ENCODE data around the gene ZNF407.

The ZNF407 gene

DNA sequence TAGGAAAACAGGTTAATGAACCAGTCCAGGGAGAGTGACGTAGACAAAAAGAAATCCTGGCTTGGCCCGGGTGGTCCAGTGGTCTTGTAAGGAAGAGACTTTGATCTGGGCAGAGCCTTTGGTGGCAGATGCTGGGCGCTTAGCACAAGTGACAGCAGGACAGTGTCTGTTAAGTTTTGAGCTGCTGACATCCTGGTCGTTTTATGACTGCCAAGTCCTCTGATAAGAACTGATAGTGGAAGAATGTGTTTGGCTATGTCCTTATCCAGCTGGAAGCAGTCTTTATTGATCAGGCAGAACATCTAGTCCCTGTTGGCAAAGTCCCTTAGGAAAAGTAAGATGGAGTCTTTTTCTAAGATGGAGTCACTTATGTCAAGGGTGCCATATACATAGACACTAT is 27.4 kb upstream of the ZNF407 start:
- Mint-ChIP-seq H3K27ac (no peak overlapping the region), H3K9me3 (no peaks in the 10 kb centered on the region), H3K27me3 (peaks cover 26% of the 10 kb centered on the region), H3K4me1 (ENCODE audit: low read depth) (peaks cover 27% of the 10 kb centered on the region), H3K36me3 (ENCODE audit: low read depth) (no peaks in the 10 kb centered on the region), H3K4me3 (no peak overlapping the region)
- intact Hi-C loops (cut with micrococcal nuclease), result no loop called here

DNA sequence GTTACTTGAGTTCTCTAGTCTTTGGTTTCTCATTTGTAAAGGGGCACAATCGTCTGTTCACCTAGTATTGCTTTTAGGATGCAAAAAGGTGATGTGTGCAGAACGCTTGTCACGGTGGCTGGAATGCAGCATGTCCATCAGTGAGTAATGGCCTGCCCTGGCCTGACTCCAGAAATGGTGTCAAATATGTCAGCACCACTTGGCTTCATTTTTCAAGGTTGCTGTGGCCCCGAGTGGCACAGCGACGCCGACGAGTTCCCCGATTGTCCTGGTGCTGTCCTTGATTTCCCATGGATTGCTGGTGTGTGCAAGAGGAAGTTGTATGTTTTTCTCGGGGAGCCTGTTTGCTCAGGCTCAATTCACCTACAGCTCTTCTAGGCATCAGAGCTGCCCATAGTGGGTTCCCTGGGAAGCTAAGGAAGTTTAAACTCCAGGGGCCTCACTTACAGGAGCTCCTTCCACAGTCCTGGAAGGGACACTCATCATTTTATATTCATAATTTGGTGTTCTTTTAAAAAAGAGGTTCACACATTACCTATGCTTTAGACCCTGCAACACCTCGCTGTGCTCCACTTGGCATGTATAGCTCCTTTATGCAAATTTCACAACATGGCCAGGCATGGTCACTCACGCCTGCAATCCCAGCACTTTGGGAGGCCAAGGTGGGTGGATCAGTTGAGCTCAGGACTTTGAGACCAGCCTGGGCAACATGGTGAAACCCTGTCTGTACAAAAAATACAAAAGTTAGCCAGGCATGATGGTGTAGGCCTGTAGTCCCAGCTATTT is 25.6 kb upstream of the ZNF407 start:
- Mint-ChIP-seq H3K27me3 (peaks cover 26% of the 10 kb centered on the region), H3K9me3 (no peaks in the 10 kb centered on the region), H3K4me1 (ENCODE audit: low read depth) (peaks cover 35% of the 10 kb centered on the region), H3K4me3 (no peak overlapping the region), H3K27ac (no peak overlapping the region), H3K36me3 (ENCODE audit: low read depth) (no peaks in the 10 kb centered on the region)
- intact Hi-C loops (cut with micrococcal nuclease), result no loop called here

GRCh38 chr18:74573053-74573452 is 24.6 kb upstream of the ZNF407 start:
- Mint-ChIP-seq H3K27me3 (peaks cover 27% of the 10 kb centered on the region), H3K27ac (no peak overlapping the region), H3K4me3 (no peak overlapping the region), H3K36me3 (ENCODE audit: low read depth) (no peaks in the 10 kb centered on the region), H3K9me3 (no peaks in the 10 kb centered on the region), H3K4me1 (ENCODE audit: low read depth) (peaks cover 28% of the 10 kb centered on the region)
- intact Hi-C loops (cut with micrococcal nuclease), result no loop called here

GRCh38 chr18:74574916-74575315 is 22.8 kb upstream of the ZNF407 start:
- Mint-ChIP-seq H3K36me3 (ENCODE audit: low read depth) (no peaks in the 10 kb centered on the region), H3K9me3 (no peaks in the 10 kb centered on the region), H3K4me1 (ENCODE audit: low read depth) (peaks cover 18% of the 10 kb centered on the region), H3K4me3 (no peak overlapping the region), H3K27me3 (peaks cover 20% of the 10 kb centered on the region), H3K27ac (peak overlapping the region; percentile 51)
- intact Hi-C loops (cut with micrococcal nuclease), result no loop called here

DNA sequence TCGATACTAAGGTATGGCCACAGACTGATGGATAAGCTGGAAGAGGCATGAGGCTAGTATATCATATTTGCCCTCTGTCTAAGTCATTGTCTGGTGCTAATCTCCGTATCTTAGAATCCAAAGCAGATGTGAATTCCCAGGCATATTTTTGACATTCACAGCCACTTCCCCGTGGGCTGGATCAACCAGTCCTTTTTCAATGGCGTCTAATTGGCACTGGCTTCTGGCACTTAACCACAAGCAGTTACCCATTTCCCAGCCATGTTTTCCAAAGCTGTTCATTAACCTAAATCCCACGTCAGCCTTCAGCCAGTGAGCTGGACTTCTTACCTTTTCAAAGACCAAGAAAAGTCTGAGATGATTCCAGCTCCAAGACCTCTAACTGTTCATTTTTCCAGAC is 20.7 kb upstream of the ZNF407 start:
- Mint-ChIP-seq H3K27me3 (peaks cover 14% of the 10 kb centered on the region), H3K36me3 (ENCODE audit: low read depth) (no peaks in the 10 kb centered on the region), H3K4me3 (no peak overlapping the region), H3K27ac (no peak overlapping the region), H3K4me1 (ENCODE audit: low read depth) (peaks cover 27% of the 10 kb centered on the region), H3K9me3 (no peaks in the 10 kb centered on the region)
- intact Hi-C loops (cut with micrococcal nuclease), result no loop called here

GRCh38 chr18:74579496-74580065 is 18.1 kb upstream of the ZNF407 start:
- intact Hi-C loops (cut with micrococcal nuclease), result no loop called here
- Mint-ChIP-seq H3K36me3 (ENCODE audit: low read depth) (no peaks in the 10 kb centered on the region), H3K4me1 (ENCODE audit: low read depth) (peaks cover 27% of the 10 kb centered on the region), H3K4me3 (no peak overlapping the region), H3K27ac (no peak overlapping the region), H3K9me3 (no peaks in the 10 kb centered on the region), H3K27me3 (peaks cover 12% of the 10 kb centered on the region)

GRCh38 chr18:74582642-74583041 is 15.0 kb upstream of the ZNF407 start:
- H3K9me3 Mint-ChIP-seq, result no peaks in the 10 kb centered on the region
- H3K4me1 Mint-ChIP-seq (ENCODE audit: low read depth), result peaks cover 21% of the 10 kb centered on the region
- intact Hi-C loops (cut with micrococcal nuclease), result no loop called here
- H3K27ac Mint-ChIP-seq, result no peak overlapping the region
- peaks cover 17% of the 10 kb centered on the region for H3K27me3 Mint-ChIP-seq
- no peaks in the 10 kb centered on the region for H3K36me3 Mint-ChIP-seq (ENCODE audit: low read depth)
- no peak overlapping the region for H3K4me3 Mint-ChIP-seq

DNA sequence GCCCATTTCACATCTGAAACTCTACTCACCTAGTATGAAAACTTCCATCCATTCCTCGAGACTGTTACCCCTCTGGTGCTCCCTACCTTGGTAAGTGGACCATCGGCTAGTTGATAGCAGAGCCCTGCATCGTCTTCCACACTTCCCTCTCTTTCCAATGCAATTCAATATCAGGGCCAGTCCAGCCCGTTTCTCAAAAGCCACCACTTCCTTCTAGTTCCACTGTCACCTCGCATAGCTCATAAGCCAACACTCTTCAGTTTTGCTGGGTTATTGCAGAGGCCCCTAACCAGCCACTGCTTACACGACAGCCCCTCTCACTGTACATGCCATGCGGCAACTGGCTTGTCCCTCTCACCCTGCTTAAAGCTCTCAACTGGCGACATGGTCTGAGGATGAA is 10.2 kb upstream of the ZNF407 start:
- H3K4me1 Mint-ChIP-seq (ENCODE audit: low read depth), result peaks cover 48% of the 10 kb centered on the region
- H3K4me3 Mint-ChIP-seq, result no peak overlapping the region
- H3K9me3 Mint-ChIP-seq, result no peaks in the 10 kb centered on the region
- peaks cover 9% of the 10 kb centered on the region for H3K27me3 Mint-ChIP-seq
- H3K36me3 Mint-ChIP-seq (ENCODE audit: low read depth), result no peaks in the 10 kb centered on the region
- intact Hi-C loops (cut with micrococcal nuclease), result no loop called here
- peak overlapping the region; percentile 23 for H3K27ac Mint-ChIP-seq

- Mint-ChIP-seq H3K36me3 (ENCODE audit: low read depth) (peaks cover 13% of the 10 kb centered on the region), H3K4me1 (ENCODE audit: low read depth) (peaks cover 44% of the 10 kb centered on the region), H3K27me3 (peaks cover 9% of the 10 kb centered on the region), H3K27ac (peak overlapping the region; percentile 56), H3K9me3 (no peaks in the 10 kb centered on the region), H3K4me3 (no peak overlapping the region)
- intact Hi-C loops (cut with micrococcal nuclease), result no loop called here
Measured at GRCh38 chr18:74589021-74589420, 8.6 kb upstream of the ZNF407 start.

DNA sequence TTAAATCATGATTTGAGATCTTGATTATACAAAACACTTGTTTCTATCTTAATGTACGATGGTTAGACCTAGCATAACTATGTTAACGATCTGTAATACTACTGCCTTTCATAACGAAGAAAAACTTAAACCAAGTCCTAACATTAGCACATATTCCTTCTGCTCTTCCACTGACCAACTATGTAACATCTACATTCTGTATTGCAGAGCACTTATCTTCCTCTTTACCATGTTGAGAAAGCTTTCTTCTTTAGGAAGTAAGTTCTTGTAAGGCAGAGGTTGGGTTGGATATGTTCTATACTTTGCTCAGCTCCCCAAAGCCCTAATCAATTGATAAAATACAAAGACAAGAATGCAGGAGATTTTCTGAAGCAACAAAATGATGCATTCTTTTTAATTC is 7.9 kb upstream of the ZNF407 start:
- Mint-ChIP-seq H3K9me3 (no peaks in the 10 kb centered on the region), H3K27ac (peak overlapping the region; percentile 56), H3K27me3 (peaks cover 9% of the 10 kb centered on the region), H3K4me3 (no peak overlapping the region), H3K36me3 (ENCODE audit: low read depth) (peaks cover 21% of the 10 kb centered on the region), H3K4me1 (ENCODE audit: low read depth) (peaks cover 48% of the 10 kb centered on the region)
- intact Hi-C loops (cut with micrococcal nuclease), result loop anchor here (10.0 kb wide), 1 partner anchor 405 kb away; no protein-coding TSS in a partner anchor

DNA sequence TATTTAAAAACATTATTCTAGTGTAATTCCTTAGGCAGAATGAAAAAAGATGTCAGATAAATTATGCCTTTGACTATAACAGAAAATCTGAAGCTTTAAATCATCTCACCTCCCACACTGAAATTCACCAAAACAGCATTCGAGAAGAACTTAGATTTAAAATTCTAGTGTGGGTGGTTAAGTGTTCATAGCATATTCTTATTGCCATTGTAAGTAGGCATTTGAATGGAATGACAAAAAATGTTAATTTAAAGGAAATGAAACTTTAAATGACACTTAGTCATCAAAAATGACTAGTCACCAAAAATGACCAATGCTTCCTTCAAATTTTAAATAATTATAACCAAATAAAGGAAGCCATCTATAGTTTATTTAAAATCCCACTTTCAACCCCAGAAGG is 7.0 kb upstream of the ZNF407 start:
- Mint-ChIP-seq H3K9me3 (no peaks in the 10 kb centered on the region), H3K4me1 (ENCODE audit: low read depth) (peaks cover 57% of the 10 kb centered on the region), H3K27me3 (peaks cover 6% of the 10 kb centered on the region), H3K4me3 (no peak overlapping the region), H3K36me3 (ENCODE audit: low read depth) (peaks cover 23% of the 10 kb centered on the region), H3K27ac (peak overlapping the region; percentile 75)
- intact Hi-C loops (cut with micrococcal nuclease), result loop anchor here (10.0 kb wide), 1 partner anchor 404 kb away; no protein-coding TSS in a partner anchor

DNA sequence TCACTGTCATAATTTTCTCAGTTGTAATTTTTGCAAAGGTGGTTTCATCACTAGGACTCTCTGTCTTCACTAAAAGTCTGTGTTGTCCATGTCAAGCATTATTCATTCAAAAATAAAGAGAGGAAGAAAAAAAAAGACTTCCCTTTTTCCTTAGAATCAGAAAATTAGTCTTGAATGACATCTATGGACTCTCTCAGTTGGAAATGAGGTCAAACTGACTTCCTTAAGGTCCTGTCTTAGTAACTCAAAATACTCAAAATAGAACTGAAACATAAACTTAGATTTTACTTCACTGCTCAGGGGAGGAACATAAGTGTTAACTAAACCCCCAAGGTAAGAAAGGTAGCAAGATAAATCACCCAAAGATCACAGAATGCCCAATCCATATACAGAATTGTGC is 2.2 kb upstream of the ZNF407 start:
- peaks cover 45% of the 10 kb centered on the region for H3K4me1 Mint-ChIP-seq (ENCODE audit: low read depth)
- no peaks in the 10 kb centered on the region for H3K9me3 Mint-ChIP-seq
- peaks cover 42% of the 10 kb centered on the region for H3K36me3 Mint-ChIP-seq (ENCODE audit: low read depth)
- intact Hi-C loops (cut with micrococcal nuclease), result loop anchor here (2.0 to 10.0 kb wide), 2 partner anchors 27 to 399 kb away; no protein-coding TSS in a partner anchor
- peak overlapping the region; percentile 69 for H3K27ac Mint-ChIP-seq
- peak overlapping the region; percentile 13 for H3K4me3 Mint-ChIP-seq
- H3K27me3 Mint-ChIP-seq, result no peaks in the 10 kb centered on the region

DNA sequence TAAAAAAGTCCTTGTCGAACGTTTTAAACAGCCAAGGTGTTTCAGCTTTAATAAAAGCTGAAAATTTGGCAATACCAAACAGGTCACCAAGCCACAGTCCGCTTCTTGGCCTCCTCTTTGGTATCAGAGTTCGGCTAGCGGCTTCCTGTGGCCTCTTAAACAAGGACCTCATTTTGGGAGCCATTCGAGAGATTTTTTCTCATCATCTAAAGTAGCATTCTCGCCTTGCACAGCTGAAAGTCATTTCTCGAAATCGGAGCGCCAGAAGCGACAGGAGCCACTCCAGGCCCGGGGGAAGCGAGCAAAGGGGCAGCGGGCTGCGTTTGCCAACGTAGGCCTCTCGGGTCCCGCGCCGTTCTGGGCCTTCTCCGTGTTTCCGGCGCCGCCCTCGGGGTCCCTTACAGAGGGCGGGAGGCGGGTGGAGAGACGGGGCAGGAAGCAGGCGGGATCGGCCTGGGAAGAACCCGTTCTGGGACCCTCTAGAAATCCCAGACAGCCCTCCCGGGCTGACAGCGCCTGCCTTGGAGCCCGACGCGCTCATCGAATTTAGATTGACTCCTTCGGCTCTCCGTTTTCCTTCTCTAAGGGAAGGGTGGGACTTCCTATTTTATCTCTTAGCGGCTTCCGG is 522 bp upstream of the ZNF407 start:
- Mint-ChIP-seq H3K27ac (peak overlapping the region; percentile 99), H3K9me3 (peaks cover 9% of the 10 kb centered on the region), H3K4me1 (ENCODE audit: low read depth) (peaks cover 44% of the 10 kb centered on the region)

DNA sequence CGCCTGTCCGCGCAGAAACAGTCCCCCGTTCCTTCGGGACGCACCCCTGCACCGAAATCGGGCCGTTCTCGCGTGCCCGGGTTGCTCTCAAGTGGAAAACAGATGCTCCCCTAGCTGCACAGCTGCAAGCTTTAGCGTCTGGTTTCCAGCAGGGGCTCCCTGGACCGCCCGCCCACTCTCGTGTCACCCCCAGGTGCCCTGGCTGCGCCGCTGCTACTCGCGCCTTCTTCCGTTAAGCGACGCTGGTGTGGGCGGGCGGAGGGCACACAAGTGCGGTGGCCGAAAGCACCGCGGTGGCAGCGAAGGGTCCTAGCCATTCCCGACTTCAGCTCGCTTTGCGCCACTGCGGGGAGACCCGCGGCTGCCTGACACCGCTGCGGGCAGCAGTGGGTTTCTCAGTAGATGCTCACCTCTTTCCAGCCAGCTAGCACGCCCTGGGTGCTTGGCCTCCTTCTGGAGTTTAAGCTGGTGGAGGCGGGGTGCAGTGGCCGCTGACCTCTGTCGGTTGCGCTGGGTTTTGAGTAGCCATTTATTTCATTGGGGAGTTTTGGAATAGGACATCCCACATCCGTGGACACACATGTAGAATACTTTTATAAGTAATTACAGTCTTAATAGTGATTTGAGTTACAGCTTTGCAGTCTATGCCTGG is 806 bp downstream of the ZNF407 start:
- Mint-ChIP-seq H3K9me3 (peaks cover 9% of the 10 kb centered on the region), H3K36me3 (ENCODE audit: low read depth) (peaks cover 45% of the 10 kb centered on the region), H3K27me3 (no peaks in the 10 kb centered on the region), H3K4me1 (ENCODE audit: low read depth) (peaks cover 48% of the 10 kb centered on the region), H3K27ac (peak overlapping the region; percentile 99), H3K4me3 (peak overlapping the region; percentile 97)
- intact Hi-C loops (cut with micrococcal nuclease), result loop anchor here (10.0 kb wide), 1 partner anchor 396 kb away; no protein-coding TSS in a partner anchor

More for the DNA sequence above, 522 bp upstream of the ZNF407 start:
- intact Hi-C loops (cut with micrococcal nuclease), result loop anchor here (1.0 to 10.0 kb wide), 3 partner anchors 96 to 449 kb away; partner anchors contain the start of gene TIMM21
- H3K27me3 Mint-ChIP-seq, result no peaks in the 10 kb centered on the region
- peaks cover 52% of the 10 kb centered on the region for H3K36me3 Mint-ChIP-seq (ENCODE audit: low read depth)
- peak overlapping the region; percentile 97 for H3K4me3 Mint-ChIP-seq

All from dendritic cell treated with granulocyte-macrophage colony-stimulating factor and Interleukin-4, amounts not matched to agents 40 ng/mL and 50 ng/mL, for 4 days (primary cell).